Activated CD4-positive, alpha-beta T cell treated with anti-CD3 and anti-CD28 coated beads, Interleukin-2, Interleukin-6, amounts not matched to agents 100 ng/mL and 50 ng/mL, durations not matched to agents 16 hours and 8 hours (primary cell): ENCODE data around the gene FOXJ3.

Experiments
- DNase-seq: peaks from one replicate; pipeline ENCODE4 v3.0.0-alpha.2; 2020

FOXJ3 gene

GRCh38 chr1:42335050-42335808 lies at the start of gene FOXJ3:
Gene FOXJ3 (minus strand): TSS chr1:42335235. CDS start chr1:42311093, 24,142 bp downstream.
- peak; percentile 93 for DNase-seq

- DNase-seq, result no peak
Measured at GRCh38 chr1:42381280-42381673, 46.2 kb upstream of the FOXJ3 start.

- peak; percentile 65 for DNase-seq
Measured at GRCh38 chr1:42380586-42381279, 45.7 kb upstream of the FOXJ3 start, which contains the start of gene RIMKLA. Gene RIMKLA (plus strand): TSS chr1:42380792. CDS start chr1:42380935, 143 bp downstream.

GRCh38 chr1:42379794-42380585 lies 45.0 kb upstream of the FOXJ3 start:
- DNase-seq, result peak; percentile 9

- DNase-seq, result no peak
Measured at GRCh38 chr1:42372796-42373195, 37.8 kb upstream of the FOXJ3 start.

GRCh38 chr1:42370876-42371549 lies 36.0 kb upstream of the FOXJ3 start:
- DNase-seq, result no peak

GRCh38 chr1:42369471-42369870 lies 34.4 kb upstream of the FOXJ3 start:
- DNase-seq, result no peak

- no peak for DNase-seq
Measured at GRCh38 chr1:42368096-42368795, 33.2 kb upstream of the FOXJ3 start.

- no peak for DNase-seq
Measured at GRCh38 chr1:42365118-42365517, 30.1 kb upstream of the FOXJ3 start.

- no peak for DNase-seq
Measured at GRCh38 chr1:42364542-42364941, 29.5 kb upstream of the FOXJ3 start.

DNA sequence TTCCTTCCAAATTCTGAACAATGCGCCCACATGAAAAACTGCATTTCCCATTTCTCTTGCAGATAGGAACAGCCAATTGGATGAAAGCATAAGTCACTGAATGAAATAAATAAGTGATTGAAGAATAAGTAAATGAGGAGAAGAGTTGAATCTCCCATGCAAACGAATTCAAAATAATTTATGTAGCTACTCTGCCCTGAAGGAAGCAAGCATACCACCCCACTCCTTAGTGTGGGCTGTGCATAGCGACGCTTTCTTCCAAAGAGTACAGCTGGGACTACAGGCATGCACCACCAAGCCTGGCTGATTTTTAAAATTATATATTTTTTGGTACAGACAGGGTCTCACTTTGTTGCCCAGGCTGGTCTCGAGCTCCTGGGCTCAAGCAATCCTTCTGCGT lies 29.1 kb upstream of the FOXJ3 start:
- no peak for DNase-seq

- no peak for DNase-seq
Measured at GRCh38 chr1:42359466-42359865, 24.4 kb upstream of the FOXJ3 start.

DNA sequence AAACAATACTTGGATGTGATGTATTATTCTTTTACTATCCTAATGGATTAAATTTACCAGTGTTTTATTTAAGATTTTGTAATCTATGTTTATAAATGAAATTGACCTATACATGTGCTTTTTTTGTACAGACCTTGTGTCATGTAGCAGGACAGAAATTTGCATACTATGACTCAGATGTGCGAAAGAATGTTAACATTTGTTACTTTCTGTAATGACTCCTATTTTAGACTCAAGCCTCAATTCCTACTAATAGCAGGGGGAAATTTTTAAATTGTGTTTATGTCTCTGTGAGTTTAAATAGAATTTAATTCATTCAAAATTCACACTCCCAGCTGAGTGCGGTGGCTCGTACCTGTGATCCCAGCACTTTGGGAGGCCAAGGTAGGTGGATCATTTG lies 23.8 kb upstream of the FOXJ3 start:
- no peak for DNase-seq

- no peak for DNase-seq
Measured at GRCh38 chr1:42350086-42350485, 15.1 kb upstream of the FOXJ3 start.

DNA sequence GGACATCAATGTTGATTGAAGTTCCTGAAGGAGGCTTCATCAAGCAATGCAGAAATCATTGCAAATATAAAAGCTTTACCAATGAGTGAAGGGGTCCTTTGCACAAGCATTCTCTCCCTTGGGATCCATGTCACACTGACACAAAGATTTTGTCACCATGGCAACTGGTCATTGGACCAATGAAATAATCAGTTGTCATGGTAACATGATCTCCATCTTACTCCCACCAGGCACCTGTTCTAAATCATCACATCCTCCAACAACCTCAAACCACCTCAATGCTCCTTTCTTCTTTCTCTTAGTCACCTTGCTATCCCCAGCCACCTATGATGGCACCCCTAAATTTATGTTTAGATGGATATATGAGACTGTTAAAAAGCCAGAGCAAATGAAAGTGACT lies 13.5 kb upstream of the FOXJ3 start:
- DNase-seq, result no peak

GRCh38 chr1:42343049-42343448 lies 8.0 kb upstream of the FOXJ3 start:
- DNase-seq, result no peak

GRCh38 chr1:42340901-42341300 lies 5.9 kb upstream of the FOXJ3 start:
- no peak for DNase-seq

GRCh38 chr1:42340093-42340492 lies 5.1 kb upstream of the FOXJ3 start:
- peak; percentile 6 for DNase-seq

DNA sequence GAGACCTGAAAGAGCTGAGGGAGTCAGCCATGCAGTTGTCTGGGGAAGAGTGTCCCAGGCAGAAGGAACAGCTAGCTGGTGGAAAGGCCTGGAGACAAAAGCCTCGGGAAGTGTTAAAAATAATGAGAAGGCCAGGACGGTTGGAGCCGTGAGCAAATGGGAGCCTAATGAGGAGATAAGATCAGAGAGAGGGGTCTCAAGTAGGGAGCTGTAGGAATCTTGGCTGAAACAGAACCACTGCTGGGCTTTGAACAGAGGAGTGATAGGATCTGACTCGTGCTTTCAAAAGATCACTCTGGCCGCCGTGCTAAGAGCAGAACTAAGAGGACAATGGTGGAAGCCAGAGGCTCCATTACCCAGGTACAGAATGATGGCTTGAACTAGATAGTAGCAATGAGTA lies 1.9 kb upstream of the FOXJ3 start:
- DNase-seq, result no peak

GRCh38 chr1:42335809-42336518 lies 929 bp upstream of the FOXJ3 start:
- no peak for DNase-seq

DNA sequence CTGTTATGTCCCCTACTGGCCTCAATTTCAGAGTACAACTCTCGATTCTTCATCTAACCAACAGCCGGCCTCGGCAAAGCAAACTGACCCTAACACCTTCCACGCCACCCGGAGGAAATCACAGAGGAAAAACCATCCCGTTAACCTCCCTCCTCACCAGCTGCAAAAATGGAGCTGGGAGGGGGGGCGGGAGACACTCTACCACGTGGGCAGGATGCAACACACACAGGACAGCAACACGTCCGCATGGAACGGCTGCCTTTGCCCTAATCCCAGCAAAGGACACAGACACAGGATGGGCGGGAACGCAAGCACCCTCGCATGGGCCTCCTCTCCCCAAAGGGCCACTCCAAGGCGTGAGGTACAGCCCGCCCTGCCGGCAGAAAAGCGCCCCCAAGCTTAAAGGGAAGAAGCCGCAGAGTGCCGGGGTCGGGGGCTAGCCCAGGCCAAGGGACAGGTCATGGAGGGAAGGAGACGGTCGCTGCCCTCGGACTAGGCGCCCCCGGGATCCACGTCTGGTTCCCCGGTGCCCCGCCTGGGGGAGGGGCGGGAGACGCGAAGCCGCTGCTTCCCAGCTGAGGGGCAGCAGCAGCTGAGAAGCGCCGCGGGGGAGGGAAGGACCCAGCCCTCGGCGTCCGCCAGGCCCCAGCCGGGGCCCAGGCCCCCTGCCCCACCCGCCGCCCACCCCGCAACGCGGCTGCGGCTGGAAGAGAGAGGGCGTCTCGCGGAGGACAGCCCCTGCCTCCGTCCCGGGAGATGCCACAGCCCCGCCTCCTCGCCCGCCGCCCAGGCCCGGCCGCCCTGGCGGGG lies 590 bp downstream of the FOXJ3 start:
- peak; percentile 36 for DNase-seq
